Neural progenitor cell (in vitro differentiated cells): ENCODE results near the gene FKBP8.

Experiments
- CTCF ChIP-seq: fragments of 200-600 bp; sonication (generic); IDR thresholded peaks from 2 replicates; pipeline ENCODE4 v1.5.1; 2017; ENCODE audit warnings: antibody characterized with exemption, mild to moderate bottlenecking
- EZH2 ChIP-seq: fragments of 200-600 bp; sonication (generic); IDR thresholded peaks from 2 replicates; pipeline ENCODE4 v1.6.1; 2017; ENCODE audit warnings: antibody characterized with exemption, mild to moderate bottlenecking, moderate library complexity

- no peak for TF ChIP-seq CTCF
- TF ChIP-seq EZH2, result no peak
Measured at GRCh38 chr19:18508585-18508984, 34.8 kb downstream of the FKBP8 start.
